HepG2 (cell line): ENCODE measurements around the gene SIVA1. TPM values are rescaled to one million over a fixed set of nuclear protein-coding genes. Genes with fewer than 3 reads are reported as not detected.

Source experiments
- ARID4A ChIP-seq: sonication (generic); formaldehyde crosslinking; IDR thresholded peaks from 2 replicates; pipeline ENCODE4 v1.5.0; 2020; ENCODE audit warnings: mild to moderate bottlenecking, missing genetic modification reagents, borderline replicate concordance
- ATF4 ChIP-seq, 2 experiments: fragments of 450-650 bp in 1 of 2; sonication (generic) in 1 of 2; formaldehyde crosslinking; IDR thresholded peaks; 2 replicates each; pipeline versions ENCODE4 v1.5.0 to v1.8.0; 2020 to 2022; ENCODE audit warnings: mild to moderate bottlenecking in 1 of 2, missing genetic modification reagents in 1 of 2
- CREM ChIP-seq, 2 experiments: sonication (generic) in 1 of 2; formaldehyde crosslinking in 1 of 2; IDR thresholded peaks; 2 replicates each; pipeline versions ENCODE4 v1.4.0 to v1.6.1; 2016 to 2020; ENCODE audit warnings: antibody characterized with exemption in 1 of 2, mild to moderate bottlenecking in 1 of 2, missing genetic modification reagents in 1 of 2
- CTCF ChIP-seq: sonication (generic); formaldehyde crosslinking; IDR thresholded peaks from 2 replicates; pipeline ENCODE4 v1.5.0; 2020; ENCODE audit warnings: mild to moderate bottlenecking, missing genetic modification reagents, moderate library complexity
- E2F5 ChIP-seq: sonication (generic); formaldehyde crosslinking; conservative IDR thresholded peaks from 2 replicates; pipeline ENCODE4 v1.4.0; 2020; ENCODE audit warnings: missing genetic modification reagents
- GLI4 ChIP-seq: sonication (generic); formaldehyde crosslinking; IDR thresholded peaks from 2 replicates; pipeline ENCODE4 v1.5.1; 2020; ENCODE audit warnings: missing genetic modification reagents, mild to moderate bottlenecking, moderate library complexity, borderline replicate concordance
- HOXA3 ChIP-seq: sonication (generic); formaldehyde crosslinking; IDR thresholded peaks from 2 replicates; pipeline ENCODE4 v1.5.0; 2020; ENCODE audit warnings: missing genetic modification reagents
- HOXD1 ChIP-seq: sonication (generic); formaldehyde crosslinking; IDR thresholded peaks from 2 replicates; pipeline ENCODE4 v1.5.0; 2020; ENCODE audit warnings: missing genetic modification reagents
- NR2F2 ChIP-seq: IDR thresholded peaks from 2 replicates; pipeline ENCODE4 v1.6.1; 2012; ENCODE audit warnings: low read depth, inconsistent platforms, borderline replicate concordance
- U2AF1 ChIP-seq: fragments of 200-400 bp; formaldehyde crosslinking; optimal IDR thresholded peaks from 2 replicates; pipeline ENCODE3; 2017; ENCODE audit warnings: mild to moderate bottlenecking, low read depth, low read length
- ZBTB2 ChIP-seq: sonication (generic); formaldehyde crosslinking; IDR thresholded peaks from 2 replicates; pipeline ENCODE4 v1.8.0; 2022; ENCODE audit warnings: low read depth, missing genetic modification reagents
- ZFP41 ChIP-seq: sonication (generic); formaldehyde crosslinking; IDR thresholded peaks from 2 replicates; pipeline ENCODE4 v1.4.0; 2020; ENCODE audit warnings: mild to moderate bottlenecking, missing genetic modification reagents, borderline replicate concordance
- ZNF34 ChIP-seq: sonication (generic); formaldehyde crosslinking; IDR thresholded peaks from 2 replicates; pipeline ENCODE4 v1.4.0; 2020; ENCODE audit warnings: mild to moderate bottlenecking, missing genetic modification reagents, borderline replicate concordance
- ZNF572 ChIP-seq: sonication (generic); formaldehyde crosslinking; IDR thresholded peaks from 2 replicates; pipeline ENCODE4 v1.5.1; 2020; ENCODE audit warnings: mild to moderate bottlenecking, missing genetic modification reagents
- polyA plus RNA-seq, 8 experiments: library from polyadenylated mRNA; depleted of rRNA in 3 of 8; stranded (reverse) in 7 of 8; unstranded in 1 of 8; fragments of >200 nt; fragmentation: Illumina TruSeq in 4 of 8; extraction: Trizol in 4 of 8; gene quantifications; 2 replicates each; pipeline versions ENCODE4 v1.2.1 to v1.2.3, GENCODE V29; 2011 to 2016; ENCODE audit warnings: low read depth in 4 of 8, missing spikeins in 1 of 8, mixed read lengths in 1 of 8; ENCODE audit not compliant: insufficient read depth in 1 of 8
- total RNA-seq, 5 experiments: library from RNA; depleted of rRNA; stranded (reverse); fragments of >200 nt; fragmentation: Illumina TruSeq; extraction: Trizol; gene quantifications; 2 replicates each; pipeline ENCODE4 v1.2.3, GENCODE V29; 2016; ENCODE audit warnings: low read depth in 1 of 5
- TF ChIP-seq, protein P1 (sequence below): fragments of 450-650 bp; IDR thresholded peaks from 2 replicates; pipeline ENCODE4 v1.6.1; 2016

SIVA1 gene
- total and polyA plus RNA-seq, 2 of the 13 experiments (the other 11 are each of a cell fraction or from before 2014, with no cell fraction given) = 123 to 186 TPM

DNA sequence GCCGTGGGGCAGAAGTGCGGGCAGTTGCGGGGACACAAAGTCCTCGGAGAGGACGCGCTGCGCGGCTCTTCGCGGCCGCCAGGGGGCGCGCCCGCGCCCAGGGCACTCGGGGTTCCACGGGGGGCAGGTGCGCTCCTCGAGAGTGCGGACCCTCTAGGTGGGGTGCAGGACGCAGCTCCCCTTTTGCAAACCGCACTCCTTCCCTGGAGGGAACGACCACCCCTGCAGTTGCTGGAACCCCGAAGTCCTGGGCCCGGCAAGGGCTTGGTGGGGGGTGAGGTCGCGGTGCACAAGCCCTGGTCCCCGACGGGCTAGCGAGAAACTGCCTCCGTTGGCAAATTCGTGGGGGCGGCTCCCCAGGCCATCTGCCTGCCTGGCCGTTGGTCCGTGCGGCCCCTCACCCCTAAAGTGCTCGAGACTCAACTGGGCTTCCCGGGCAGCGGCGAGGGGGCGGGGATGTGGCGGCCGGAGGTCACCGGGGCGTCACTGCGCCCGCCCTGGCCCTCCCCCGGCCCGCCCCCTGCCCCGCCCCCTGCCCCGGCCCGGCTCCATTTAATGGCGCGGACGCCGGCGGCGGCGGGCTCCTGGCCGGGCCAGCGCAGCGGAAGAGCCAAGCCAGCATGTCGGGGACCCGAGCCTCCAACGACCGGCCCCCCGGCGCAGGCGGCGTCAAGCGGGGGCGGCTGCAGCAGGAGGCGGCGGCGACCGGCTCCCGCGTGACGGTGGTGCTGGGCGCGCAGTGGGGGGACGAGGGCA lies 29.1 kb upstream of the SIVA1 start, which contains the start of gene ADSS1 (continued):
- TF ChIP-seq CTCF (CRISPR knock-in tag) = peak; percentile 90
- peak; percentile 45; the same call in 1 of the 2 replicates for TF ChIP-seq ARID4A (CRISPR knock-in tag)
- TF ChIP-seq NR2F2 = no peak
- peak; percentile 76; the same call in 1 of the 2 replicates for TF ChIP-seq ZNF572
- peak; percentile 27; the same call in 1 of the 2 replicates for TF ChIP-seq HOXA3 (CRISPR knock-in tag)
- TF ChIP-seq, protein P1, sequence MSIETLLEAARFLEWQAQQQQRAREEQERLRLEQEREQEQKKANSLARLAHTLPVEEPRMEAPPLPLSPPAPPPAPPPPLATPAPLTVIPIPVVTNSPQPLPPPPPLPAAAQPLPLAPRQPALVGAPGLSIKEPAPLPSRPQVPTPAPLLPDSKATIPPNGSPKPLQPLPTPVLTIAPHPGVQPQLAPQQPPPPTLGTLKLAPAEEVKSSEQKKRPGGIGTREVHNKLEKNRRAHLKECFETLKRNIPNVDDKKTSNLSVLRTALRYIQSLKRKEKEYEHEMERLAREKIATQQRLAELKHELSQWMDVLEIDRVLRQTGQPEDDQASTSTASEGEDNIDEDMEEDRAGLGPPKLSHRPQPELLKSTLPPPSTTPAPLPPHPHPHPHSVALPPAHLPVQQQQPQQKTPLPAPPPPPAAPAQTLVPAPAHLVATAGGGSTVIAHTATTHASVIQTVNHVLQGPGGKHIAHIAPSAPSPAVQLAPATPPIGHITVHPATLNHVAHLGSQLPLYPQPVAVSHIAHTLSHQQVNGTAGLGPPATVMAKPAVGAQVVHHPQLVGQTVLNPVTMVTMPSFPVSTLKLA = no peak
- TF ChIP-seq CREM (IDR thresholded peaks at IDR 0.05) = no peak
- no peak for TF ChIP-seq CREM (CRISPR knock-in tag; IDR thresholded peaks at IDR 0.05)
- TF ChIP-seq ZBTB2 = no peak
- TF ChIP-seq HOXD1 (CRISPR knock-in tag) = peak; percentile 68; the same call in 1 of the 2 replicates
- no peak for TF ChIP-seq ATF4 (CRISPR knock-in tag; IDR thresholded peaks at IDR 0.05)
- TF ChIP-seq U2AF1 = no peak
- TF ChIP-seq E2F5 (CRISPR knock-in tag) = 0 out of 2 replicates have a peak, but pooled peaks have one; percentile 13
- no peak for TF ChIP-seq ZFP41 (CRISPR knock-in tag)
- TF ChIP-seq ZNF34 (CRISPR knock-in tag) = 0 out of 2 replicates have a peak, but pooled peaks have one; percentile 45
- TF ChIP-seq GLI4 = no peak
